Stimulated activated CD8-positive, alpha-beta memory T cell treated with anti-CD3 and anti-CD28 coated beads, Interleukin-2, amount 100 ng/mL, for 48 hours (primary cell): ENCODE data around the gene PTGS1.

Experiments used
- DNase-seq, 2 donors: peaks; one replicate each; pipeline ENCODE4 v3.0.0-alpha.2; 2020; ENCODE audit warnings: low read depth in 2 of 2

The PTGS1 gene

GRCh38 chr9:122374885-122375420, 4.1 kb downstream of the PTGS1 start:
- DNase-seq, result no peak

- DNase-seq, result no peak
Observed at GRCh38 chr9:122376796-122377195, 6.0 kb downstream of the PTGS1 start.

- no peak for DNase-seq
Observed at GRCh38 chr9:122377241-122378164, 6.7 kb downstream of the PTGS1 start.

GRCh38 chr9:122378236-122378635, 7.4 kb downstream of the PTGS1 start:
- no peak for DNase-seq

GRCh38 chr9:122379340-122379739, 8.5 kb downstream of the PTGS1 start:
- no peak for DNase-seq

- no peak for DNase-seq
Observed at GRCh38 chr9:122380293-122380692, 9.5 kb downstream of the PTGS1 start.

GRCh38 chr9:122381206-122381950, 10.6 kb downstream of the PTGS1 start:
- no peak for DNase-seq

DNA sequence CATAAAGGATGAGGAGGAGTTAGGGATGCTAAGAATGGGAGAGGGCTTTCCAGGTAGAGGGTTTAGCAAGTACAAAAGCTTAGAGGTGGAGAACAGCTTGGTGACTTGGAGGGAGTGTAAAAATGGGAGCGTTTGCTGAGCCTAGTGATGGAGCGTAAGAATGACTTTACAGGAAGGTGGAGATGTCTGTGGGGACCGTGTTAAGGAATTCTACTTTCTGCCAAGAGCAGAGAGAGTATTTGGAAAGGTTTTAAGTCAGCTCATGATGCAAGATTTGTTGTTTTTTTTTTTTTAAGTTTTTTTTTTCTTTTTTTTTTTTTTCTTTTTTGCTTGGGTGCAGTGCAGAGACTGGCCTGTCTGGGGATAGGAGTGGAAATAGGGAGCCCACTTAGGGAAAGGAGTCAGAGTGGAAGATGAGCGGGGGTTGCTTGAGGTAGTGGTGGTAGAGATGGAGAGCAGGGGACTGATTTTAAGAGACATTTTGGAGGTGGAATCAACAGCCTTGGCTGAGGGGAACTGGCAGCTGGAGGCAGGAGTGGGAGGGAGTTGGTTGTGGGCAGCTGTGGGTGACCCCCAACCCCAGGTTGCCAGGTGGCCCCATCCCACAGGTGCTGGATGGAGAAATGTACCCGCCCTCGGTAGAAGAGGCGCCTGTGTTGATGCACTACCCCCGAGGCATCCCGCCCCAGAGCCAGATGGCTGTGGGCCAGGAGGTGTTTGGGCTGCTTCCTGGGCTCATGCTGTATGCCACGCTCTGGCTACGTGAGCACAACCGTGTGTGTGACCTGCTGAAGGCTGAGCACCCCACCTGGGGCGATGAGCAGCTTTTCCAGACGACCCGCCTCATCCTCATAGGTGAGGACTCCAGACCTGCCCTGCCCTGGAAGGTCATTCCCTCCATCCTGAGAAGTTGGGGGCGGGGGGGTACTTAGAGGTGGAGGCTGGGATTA, 12.4 kb downstream of the PTGS1 start:
- no peak for DNase-seq

DNA sequence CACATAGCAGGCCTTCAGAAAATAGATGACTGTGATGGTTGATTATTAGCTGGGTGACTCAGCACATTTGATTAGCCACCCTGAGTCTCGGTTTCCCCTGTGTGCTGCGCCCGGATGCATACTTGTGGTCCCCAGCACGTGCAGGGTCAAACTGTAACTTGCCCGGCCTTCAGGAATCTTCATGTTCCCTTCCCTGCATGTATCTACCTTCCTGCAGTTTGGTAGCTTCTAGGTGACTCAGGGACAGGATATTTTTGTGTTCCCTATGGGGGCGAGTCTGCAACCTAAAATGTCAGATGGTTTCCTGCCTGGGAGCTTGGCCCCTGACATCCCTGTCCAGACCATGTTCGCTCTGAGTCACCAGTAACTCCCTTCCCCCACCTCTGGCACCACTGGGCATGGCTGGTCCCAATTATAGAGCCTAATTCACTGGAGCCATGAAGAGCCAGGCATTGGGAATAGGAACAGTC, 13.2 kb downstream of the PTGS1 start:
- no peak for DNase-seq

GRCh38 chr9:122386311-122386872, 15.6 kb downstream of the PTGS1 start:
- DNase-seq, result no peak

GRCh38 chr9:122387536-122387935, 16.7 kb downstream of the PTGS1 start:
- DNase-seq, result no peak

GRCh38 chr9:122389195-122389594, 18.4 kb downstream of the PTGS1 start:
- no peak for DNase-seq

- no peak for DNase-seq
Observed at GRCh38 chr9:122389799-122390481, 19.1 kb downstream of the PTGS1 start.

DNA sequence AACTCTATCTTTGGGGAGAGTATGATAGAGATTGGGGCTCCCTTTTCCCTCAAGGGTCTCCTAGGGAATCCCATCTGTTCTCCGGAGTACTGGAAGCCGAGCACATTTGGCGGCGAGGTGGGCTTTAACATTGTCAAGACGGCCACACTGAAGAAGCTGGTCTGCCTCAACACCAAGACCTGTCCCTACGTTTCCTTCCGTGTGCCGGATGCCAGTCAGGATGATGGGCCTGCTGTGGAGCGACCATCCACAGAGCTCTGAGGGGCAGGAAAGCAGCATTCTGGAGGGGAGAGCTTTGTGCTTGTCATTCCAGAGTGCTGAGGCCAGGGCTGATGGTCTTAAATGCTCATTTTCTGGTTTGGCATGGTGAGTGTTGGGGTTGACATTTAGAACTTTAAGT, 21.5 kb downstream of the PTGS1 start:
- no peak for DNase-seq

DNA sequence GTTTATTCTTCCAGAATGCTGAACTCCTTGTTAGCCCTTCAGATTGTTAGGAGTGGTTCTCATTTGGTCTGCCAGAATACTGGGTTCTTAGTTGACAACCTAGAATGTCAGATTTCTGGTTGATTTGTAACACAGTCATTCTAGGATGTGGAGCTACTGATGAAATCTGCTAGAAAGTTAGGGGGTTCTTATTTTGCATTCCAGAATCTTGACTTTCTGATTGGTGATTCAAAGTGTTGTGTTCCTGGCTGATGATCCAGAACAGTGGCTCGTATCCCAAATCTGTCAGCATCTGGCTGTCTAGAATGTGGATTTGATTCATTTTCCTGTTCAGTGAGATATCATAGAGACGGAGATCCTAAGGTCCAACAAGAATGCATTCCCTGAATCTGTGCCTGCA, 21.9 kb downstream of the PTGS1 start:
- no peak for DNase-seq

- DNase-seq, result no peak
Observed at GRCh38 chr9:122393284-122393983, 22.6 kb downstream of the PTGS1 start.

GRCh38 chr9:122394265-122395125, 23.7 kb downstream of the PTGS1 start:
- no peak for DNase-seq

DNA sequence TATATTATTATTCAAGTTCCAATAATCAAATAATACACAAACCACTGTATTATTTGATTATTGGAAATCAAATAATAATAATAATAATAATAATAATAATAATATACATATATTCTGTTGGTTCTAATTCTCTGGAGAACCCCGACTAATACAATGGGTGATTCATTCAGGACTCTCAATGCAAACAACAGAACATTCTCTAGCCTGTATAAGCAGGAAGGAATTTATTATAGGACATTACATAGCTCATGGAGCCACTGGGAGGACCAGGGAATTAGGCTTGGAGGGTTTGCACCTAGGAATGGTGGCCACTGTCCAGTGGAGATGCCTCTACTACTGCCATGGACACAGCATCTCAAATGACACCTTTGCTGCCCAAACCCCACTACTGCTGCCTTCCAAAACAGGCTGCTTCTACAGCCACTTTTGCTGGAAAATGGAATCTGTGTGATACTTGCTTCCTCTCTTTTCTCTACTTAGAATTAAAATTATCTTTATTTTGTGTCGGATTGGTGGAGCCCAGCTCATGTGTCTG, 25.9 kb downstream of the PTGS1 start:
- DNase-seq, result no peak

DNA sequence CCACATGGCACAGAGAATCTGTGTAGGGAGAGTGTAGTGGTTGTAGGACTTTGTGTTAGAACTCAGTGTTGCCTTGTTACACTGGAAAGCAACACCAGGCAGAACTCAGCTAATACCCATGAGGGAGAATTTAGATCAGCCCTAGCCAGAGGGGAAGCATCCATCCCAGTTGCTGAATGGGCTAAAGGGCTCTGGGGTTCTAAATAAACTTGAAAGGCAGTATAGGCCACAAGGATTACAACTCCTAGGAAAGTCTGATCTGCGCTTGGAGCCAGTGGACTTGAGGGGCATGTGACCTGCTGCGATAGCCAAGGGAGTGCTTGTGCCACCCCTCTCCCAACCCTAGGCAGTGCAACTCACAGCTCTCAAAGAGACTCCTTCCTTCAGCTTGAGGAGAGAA, 26.9 kb downstream of the PTGS1 start:
- no peak for DNase-seq
